Left ventricle myocardium inferior (tissue), 1 donor: ENCODE data around the gene EPHA7. TPM values are rescaled to one million over a fixed set of nuclear protein-coding genes. Genes with fewer than 3 reads are reported as not detected.

Experiments used
- DNase-seq: peaks from one replicate; pipeline ENCODE4 v3.0.0-alpha.2; 2020
- H3K27ac ChIP-seq: fragments of 200-600 bp; replicated peaks from 2 replicates; pipeline ENCODE4 v1.8.0; 2021
- H3K27me3 ChIP-seq: fragments of 200-600 bp; 2 replicates; pipeline ENCODE4 v1.8.0; 2021; ENCODE audit warnings: low read depth
- H3K36me3 ChIP-seq: fragments of 200-600 bp; 2 replicates; pipeline ENCODE4 v1.8.0; 2021
- H3K4me1 ChIP-seq: fragments of 200-600 bp; 2 replicates; pipeline ENCODE4 v1.8.0; 2021
- H3K4me3 ChIP-seq: fragments of 200-600 bp; 2 replicates; pipeline ENCODE4 v1.8.0; 2021; ENCODE audit warnings: mild to moderate bottlenecking, moderate library complexity
- H3K9me3 ChIP-seq: fragments of 200-600 bp; replicated peaks from 2 replicates; pipeline ENCODE4 v1.8.0; 2021
- intact Hi-C: fragments of 100-400 bp; cut with micrococcal nuclease; formaldehyde crosslinking; loops from one replicate; pipeline ENCODE4 v1.11.0; 2022
- total RNA-seq: library from RNA; stranded (reverse); fragmentation: NEBNext Ultra II Directional; extraction: Animal tissue kit (Norgen Biotek cat#: 25700); gene quantifications from one replicate; pipeline ENCODE4 v1.2.1, GENCODE V29; 2021
- TF ChIP-seq, protein P1 (sequence below): fragments of 200-600 bp; IDR thresholded peaks from 2 replicates; pipeline ENCODE4 v1.8.0; 2021; ENCODE audit warnings: antibody characterized with exemption, mild to moderate bottlenecking, borderline replicate concordance
- donor health status: DM: no; HTN: yes; CAD: no; lungs with severe emphysema.

The EPHA7 gene
- total RNA-seq, 1 donor from 2014 or later = 12.5 TPM

DNA sequence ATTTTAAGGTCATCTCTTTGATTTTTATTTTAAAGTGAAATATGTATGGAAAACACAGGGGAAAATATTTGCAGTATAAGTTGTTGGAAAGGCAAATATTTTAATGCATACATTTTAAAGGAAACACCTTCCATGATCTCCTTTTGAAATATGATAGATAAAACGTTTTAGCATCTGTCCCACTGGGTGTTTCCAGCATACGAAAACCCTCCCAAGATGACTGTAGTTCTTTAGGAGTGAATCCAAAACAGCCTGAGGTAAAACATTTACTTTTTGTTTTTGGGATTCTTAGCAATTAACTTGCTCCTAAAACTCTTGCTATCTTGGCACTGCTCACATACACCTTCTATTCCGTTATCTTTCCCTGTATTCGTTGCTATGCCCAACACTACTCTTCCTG is 210.0 kb downstream of the EPHA7 start:
- intact Hi-C loops = no loop called here
- H3K27ac ChIP-seq = no peak overlapping the region

DNA sequence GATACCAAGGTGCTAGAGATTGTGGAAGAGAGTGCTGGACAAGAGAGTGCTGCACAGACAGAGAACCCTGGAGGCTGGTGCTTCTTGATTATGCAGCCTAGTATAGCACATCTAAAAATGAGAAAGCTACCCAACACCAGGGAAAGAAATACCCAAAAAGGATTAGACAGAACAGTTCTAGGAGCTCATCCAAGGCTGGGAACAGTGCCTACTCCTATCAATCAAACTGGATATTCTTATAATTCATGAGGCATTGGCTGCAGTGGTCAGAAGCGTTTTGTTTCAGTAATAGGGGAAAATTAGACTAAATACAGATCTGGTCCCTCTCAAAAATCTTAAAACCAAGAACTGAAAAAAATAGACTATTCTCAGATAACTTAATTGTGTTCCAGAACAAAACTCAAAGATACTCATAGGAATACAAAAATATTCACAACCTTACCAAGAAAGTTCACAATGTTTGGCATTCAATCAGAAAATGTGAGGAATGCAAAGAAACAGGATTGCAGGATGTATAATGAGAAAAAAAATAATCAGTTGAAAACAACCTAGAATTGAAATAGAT is 222.9 kb downstream of the EPHA7 start:
- no peaks in the 10 kb centered on the region for H3K9me3 ChIP-seq
- H3K27me3 ChIP-seq = no peaks in the 10 kb centered on the region
- TF ChIP-seq, protein P1, sequence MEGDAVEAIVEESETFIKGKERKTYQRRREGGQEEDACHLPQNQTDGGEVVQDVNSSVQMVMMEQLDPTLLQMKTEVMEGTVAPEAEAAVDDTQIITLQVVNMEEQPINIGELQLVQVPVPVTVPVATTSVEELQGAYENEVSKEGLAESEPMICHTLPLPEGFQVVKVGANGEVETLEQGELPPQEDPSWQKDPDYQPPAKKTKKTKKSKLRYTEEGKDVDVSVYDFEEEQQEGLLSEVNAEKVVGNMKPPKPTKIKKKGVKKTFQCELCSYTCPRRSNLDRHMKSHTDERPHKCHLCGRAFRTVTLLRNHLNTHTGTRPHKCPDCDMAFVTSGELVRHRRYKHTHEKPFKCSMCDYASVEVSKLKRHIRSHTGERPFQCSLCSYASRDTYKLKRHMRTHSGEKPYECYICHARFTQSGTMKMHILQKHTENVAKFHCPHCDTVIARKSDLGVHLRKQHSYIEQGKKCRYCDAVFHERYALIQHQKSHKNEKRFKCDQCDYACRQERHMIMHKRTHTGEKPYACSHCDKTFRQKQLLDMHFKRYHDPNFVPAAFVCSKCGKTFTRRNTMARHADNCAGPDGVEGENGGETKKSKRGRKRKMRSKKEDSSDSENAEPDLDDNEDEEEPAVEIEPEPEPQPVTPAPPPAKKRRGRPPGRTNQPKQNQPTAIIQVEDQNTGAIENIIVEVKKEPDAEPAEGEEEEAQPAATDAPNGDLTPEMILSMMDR = no peak
- DNase-seq = no peak
- no peaks in the 10 kb centered on the region for H3K36me3 ChIP-seq
- intact Hi-C loops = no loop called here
- H3K4me3 ChIP-seq = no peak overlapping the region
- H3K27ac ChIP-seq = no peak overlapping the region
- no peaks in the 10 kb centered on the region for H3K4me1 ChIP-seq

More for the DNA sequence above, 210.0 kb downstream of the EPHA7 start:
- no peaks in the 10 kb centered on the region for H3K4me1 ChIP-seq
- H3K36me3 ChIP-seq = no peaks in the 10 kb centered on the region
- TF ChIP-seq, protein P1 = no peak
- H3K4me3 ChIP-seq = no peak overlapping the region
- H3K27me3 ChIP-seq = no peaks in the 10 kb centered on the region
- DNase-seq = no peak
- H3K9me3 ChIP-seq = no peaks in the 10 kb centered on the region

DNA sequence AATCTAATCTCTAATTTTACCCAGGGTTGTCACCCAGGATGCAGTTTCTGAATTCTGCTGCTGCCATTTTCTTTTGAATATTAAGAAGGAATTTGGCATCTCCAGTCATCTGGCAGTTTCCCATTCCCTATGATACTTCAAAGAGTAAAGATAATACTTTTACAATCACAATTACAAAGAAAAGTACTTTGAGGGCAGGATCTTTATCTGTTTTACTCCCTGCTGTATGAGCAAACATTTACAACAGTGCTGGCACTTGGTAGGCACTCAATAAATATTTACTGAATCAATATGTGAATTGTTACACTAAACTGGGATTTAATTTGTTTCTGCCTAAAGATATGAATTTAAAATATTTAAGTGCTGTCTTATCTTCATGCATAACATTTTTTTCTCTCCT is 224.9 kb downstream of the EPHA7 start:
- no peak for DNase-seq
- Histone ChIP-seq H3K27ac (no peak overlapping the region), H3K4me3 (no peak overlapping the region), H3K9me3 (no peaks in the 10 kb centered on the region), H3K27me3 (no peaks in the 10 kb centered on the region), H3K4me1 (no peaks in the 10 kb centered on the region), H3K36me3 (no peaks in the 10 kb centered on the region)
- intact Hi-C loops = no loop called here
- TF ChIP-seq, protein P1 = no peak

DNA sequence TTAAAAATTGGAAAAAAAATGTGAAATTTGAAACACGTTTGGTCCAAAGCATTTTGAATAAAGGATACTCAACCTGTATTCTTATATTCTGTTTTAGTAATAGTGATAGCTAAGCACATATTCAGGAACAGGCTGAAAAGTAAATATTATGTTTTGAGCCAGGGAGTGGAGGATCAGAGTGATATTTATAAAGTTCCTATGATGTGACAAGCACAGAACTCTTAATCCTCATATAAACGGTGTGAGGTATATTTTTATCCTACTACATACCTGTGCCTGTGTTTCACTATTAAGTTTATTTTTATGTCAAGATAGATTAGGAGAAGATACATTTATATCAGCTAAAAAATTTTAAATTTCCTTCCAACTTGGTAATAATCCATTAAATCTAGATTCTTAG is 225.5 kb downstream of the EPHA7 start:
- Histone ChIP-seq H3K4me3 (no peak overlapping the region), H3K27ac (no peak overlapping the region), H3K9me3 (no peaks in the 10 kb centered on the region), H3K27me3 (no peaks in the 10 kb centered on the region), H3K4me1 (no peaks in the 10 kb centered on the region), H3K36me3 (no peaks in the 10 kb centered on the region)
- intact Hi-C loops = no loop called here
- no peak for DNase-seq
- TF ChIP-seq, protein P1 = no peak
